Upper lobe of left lung (tissue), 4 donors: ENCODE results near the gene DNAAF1.

ENCODE experiments used
- CTCF ChIP-seq, 6 experiments: fragments of 450-650 bp in 4 of 6; fragments of 200-600 bp in 2 of 6; sonication (generic) in 2 of 6; IDR thresholded peaks; one replicate each; pipeline ENCODE4 v1.5.1; 2016 to 2019; ENCODE audit warnings: antibody characterized with exemption in 6 of 6
- EP300 ChIP-seq, 4 donors: sonication (generic); formaldehyde crosslinking; IDR thresholded peaks; one replicate each; pipeline ENCODE4 v1.5.1; 2017; ENCODE audit warnings: antibody characterized with exemption in 4 of 4, control low read depth in 2 of 4
- POLR2A ChIP-seq, 4 donors: fragments of 450-650 bp; IDR thresholded peaks; one replicate each; pipeline ENCODE4 v1.5.1; 2016 to 2017; ENCODE audit warnings: antibody characterized with exemption in 4 of 4, mild to moderate bottlenecking in 2 of 4
- POLR2AphosphoS5 ChIP-seq, 2 donors: sonication (generic); formaldehyde crosslinking; IDR thresholded peaks; one replicate each; pipeline ENCODE4 v1.5.1; 2017; ENCODE audit warnings: antibody characterized with exemption in 2 of 2

GRCh38 chr16:84166796-84167695, 21.9 kb downstream of the DNAAF1 start:
- no peak for TF ChIP-seq POLR2A (IDR thresholded peaks at IDR 0.05)
- TF ChIP-seq CTCF (IDR thresholded peaks at IDR 0.05), result no peak
- no peak for TF ChIP-seq EP300 (IDR thresholded peaks at IDR 0.05)
- TF ChIP-seq POLR2AphosphoS5 (IDR thresholded peaks at IDR 0.05), result no peak
